ENCODE data around the gene TCTN1. TPM values are rescaled to one million over a fixed set of nuclear protein-coding genes. Genes with fewer than 3 reads are reported as not detected.

Gene TCTN1
- total and polyA plus RNA-seq, 9 of the 15 experiments (the other 6 are each of a cell fraction or from before 2014, with no cell fraction given): 0.32 to 12.5 (median 4.0) TPM

DNA sequence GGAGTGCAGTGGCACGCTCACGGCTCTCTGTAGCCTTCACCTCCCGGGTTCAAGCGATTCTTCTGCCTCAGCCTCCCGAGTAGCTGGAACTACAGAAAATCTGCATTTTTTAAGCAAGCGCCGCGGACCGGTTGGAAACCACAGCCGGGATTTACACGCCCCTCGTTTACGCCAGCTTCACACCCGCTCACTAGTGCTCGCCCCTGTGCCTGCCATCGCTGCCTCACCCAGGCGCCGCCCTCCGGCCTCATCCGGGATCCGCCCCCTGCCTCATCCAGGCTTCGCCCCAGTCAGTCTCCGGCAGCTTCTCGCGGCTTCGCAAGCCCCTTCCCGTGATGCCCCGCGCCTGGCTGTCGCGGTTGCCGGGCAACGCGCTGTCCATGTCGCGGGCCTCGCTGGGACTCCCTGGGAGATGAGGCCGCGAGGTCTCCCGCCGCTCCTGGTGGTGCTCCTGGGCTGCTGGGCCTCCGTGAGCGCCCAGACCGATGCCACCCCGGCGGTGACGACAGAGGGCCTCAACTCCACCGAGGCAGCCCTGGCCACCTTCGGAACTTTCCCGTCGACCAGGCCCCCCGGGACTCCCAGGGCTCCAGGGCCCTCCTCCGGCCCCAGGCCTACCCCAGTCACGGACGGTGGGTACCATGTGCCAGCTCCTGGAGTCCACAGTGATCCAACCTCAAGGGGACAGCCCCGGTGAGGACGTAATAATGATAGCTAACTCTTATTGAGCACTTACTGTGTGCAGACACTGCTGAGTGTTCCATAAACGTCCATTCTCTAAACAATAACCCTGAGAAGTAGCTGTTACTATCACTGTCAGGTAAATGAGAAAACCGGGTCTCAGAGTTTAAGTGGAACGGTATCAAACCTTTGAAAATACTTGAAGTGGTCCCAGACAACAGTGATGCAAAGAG, at the start of gene TCTN1 (continued):
- TF ChIP-seq, protein P1, sequence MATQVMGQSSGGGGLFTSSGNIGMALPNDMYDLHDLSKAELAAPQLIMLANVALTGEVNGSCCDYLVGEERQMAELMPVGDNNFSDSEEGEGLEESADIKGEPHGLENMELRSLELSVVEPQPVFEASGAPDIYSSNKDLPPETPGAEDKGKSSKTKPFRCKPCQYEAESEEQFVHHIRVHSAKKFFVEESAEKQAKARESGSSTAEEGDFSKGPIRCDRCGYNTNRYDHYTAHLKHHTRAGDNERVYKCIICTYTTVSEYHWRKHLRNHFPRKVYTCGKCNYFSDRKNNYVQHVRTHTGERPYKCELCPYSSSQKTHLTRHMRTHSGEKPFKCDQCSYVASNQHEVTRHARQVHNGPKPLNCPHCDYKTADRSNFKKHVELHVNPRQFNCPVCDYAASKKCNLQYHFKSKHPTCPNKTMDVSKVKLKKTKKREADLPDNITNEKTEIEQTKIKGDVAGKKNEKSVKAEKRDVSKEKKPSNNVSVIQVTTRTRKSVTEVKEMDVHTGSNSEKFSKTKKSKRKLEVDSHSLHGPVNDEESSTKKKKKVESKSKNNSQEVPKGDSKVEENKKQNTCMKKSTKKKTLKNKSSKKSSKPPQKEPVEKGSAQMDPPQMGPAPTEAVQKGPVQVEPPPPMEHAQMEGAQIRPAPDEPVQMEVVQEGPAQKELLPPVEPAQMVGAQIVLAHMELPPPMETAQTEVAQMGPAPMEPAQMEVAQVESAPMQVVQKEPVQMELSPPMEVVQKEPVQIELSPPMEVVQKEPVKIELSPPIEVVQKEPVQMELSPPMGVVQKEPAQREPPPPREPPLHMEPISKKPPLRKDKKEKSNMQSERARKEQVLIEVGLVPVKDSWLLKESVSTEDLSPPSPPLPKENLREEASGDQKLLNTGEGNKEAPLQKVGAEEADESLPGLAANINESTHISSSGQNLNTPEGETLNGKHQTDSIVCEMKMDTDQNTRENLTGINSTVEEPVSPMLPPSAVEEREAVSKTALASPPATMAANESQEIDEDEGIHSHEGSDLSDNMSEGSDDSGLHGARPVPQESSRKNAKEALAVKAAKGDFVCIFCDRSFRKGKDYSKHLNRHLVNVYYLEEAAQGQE (IDR thresholded peaks at IDR 0.05; ENCODE audit: borderline replicate concordance): peak; percentile 44; the same call in 1 of the 2 replicates
- TF ChIP-seq, protein P1 (CRISPR knock-in tag; IDR thresholded peaks at IDR 0.05; ENCODE audit: low read depth): peak; percentile 50; the same call in 1 of the 2 replicates
- peak; percentile 72 to 76 for TF ChIP-seq NRF1 (conservative IDR thresholded peaks at IDR 0.05 in 1 of 2, IDR thresholded peaks at IDR 0.05 in 1 of 2)
- no peak for TF ChIP-seq SAFB (IDR thresholded peaks at IDR 0.05; ENCODE audit: borderline replicate concordance, low read depth, low read length)
- TF ChIP-seq NONO (IDR thresholded peaks at IDR 0.05; ENCODE audit: low read depth in 2 of 2, low read length in 1 of 2): no peak
- peak; percentile 47 to 71; a peak in 3 of 4 replicates for TF ChIP-seq MAZ (CRISPR knock-in tag; conservative IDR thresholded peaks at IDR 0.05 in 1 of 2, IDR thresholded peaks at IDR 0.05 in 1 of 2)
- no peak for TF ChIP-seq ATF1 (CRISPR knock-in tag; IDR thresholded peaks at IDR 0.05)
- peak; percentile 59; the same call in 1 of the 2 replicates for TF ChIP-seq ATF1 (tag; IDR thresholded peaks at IDR 0.05)
- TF ChIP-seq, protein P2, sequence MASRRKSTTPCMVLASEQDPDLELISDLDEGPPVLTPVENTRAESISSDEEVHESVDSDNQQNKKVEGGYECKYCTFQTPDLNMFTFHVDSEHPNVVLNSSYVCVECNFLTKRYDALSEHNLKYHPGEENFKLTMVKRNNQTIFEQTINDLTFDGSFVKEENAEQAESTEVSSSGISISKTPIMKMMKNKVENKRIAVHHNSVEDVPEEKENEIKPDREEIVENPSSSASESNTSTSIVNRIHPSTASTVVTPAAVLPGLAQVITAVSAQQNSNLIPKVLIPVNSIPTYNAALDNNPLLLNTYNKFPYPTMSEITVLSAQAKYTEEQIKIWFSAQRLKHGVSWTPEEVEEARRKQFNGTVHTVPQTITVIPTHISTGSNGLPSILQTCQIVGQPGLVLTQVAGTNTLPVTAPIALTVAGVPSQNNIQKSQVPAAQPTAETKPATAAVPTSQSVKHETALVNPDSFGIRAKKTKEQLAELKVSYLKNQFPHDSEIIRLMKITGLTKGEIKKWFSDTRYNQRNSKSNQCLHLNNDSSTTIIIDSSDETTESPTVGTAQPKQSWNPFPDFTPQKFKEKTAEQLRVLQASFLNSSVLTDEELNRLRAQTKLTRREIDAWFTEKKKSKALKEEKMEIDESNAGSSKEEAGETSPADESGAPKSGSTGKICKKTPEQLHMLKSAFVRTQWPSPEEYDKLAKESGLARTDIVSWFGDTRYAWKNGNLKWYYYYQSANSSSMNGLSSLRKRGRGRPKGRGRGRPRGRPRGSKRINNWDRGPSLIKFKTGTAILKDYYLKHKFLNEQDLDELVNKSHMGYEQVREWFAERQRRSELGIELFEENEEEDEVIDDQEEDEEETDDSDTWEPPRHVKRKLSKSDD (conservative IDR thresholded peaks at IDR 0.05; ENCODE audit: low read length): 0 out of 2 replicates have a peak, but pooled peaks have one; percentile 39
- 0 out of 2 replicates have a peak, but pooled peaks have one; percentile 60 for TF ChIP-seq ZNF12 (CRISPR knock-in tag; IDR thresholded peaks at IDR 0.05)
- peak; percentile 74 for TF ChIP-seq SETDB1 (IDR thresholded peaks at IDR 0.05; ENCODE audit: low read length)
- no peak for TF ChIP-seq LARP7 (IDR thresholded peaks at IDR 0.05)
- TF ChIP-seq MTA3 (IDR thresholded peaks at IDR 0.05; ENCODE audit: borderline replicate concordance): peak; percentile 79; the same call in 1 of the 2 replicates
- TF ChIP-seq NR2C2 (CRISPR knock-in tag; IDR thresholded peaks at IDR 0.05): no peak
- 0 out of 2 replicates have a peak, but pooled peaks have one; percentile 48 for TF ChIP-seq NR2C2 (tag; IDR thresholded peaks at IDR 0.05)
- no peak for TF ChIP-seq NFIC (IDR thresholded peaks at IDR 0.05)
- no peak for TF ChIP-seq ZNF778 (CRISPR knock-in tag; IDR thresholded peaks at IDR 0.05)
